Cardiac fibroblast (primary cell): Measurements from ENCODE around the gene TLX1.

Source experiments
- DNase-seq, 2 donors: peaks; one replicate each; pipeline versions ENCODE4 v3.0.0 to v3.0.0-alpha.2; 2010; ENCODE audit warnings: low read depth in 2 of 2
- H3K4me3 ChIP-seq, 2 donors: replicated peaks in 1 of 2; 1 replicate in 1 of 2; 2 replicates in 1 of 2; pipeline ENCODE4 v1.5.1; 2011; ENCODE audit warnings: low read depth in 2 of 2, low read length in 2 of 2, mild to moderate bottlenecking in 2 of 2, moderate library complexity in 1 of 2
- TF ChIP-seq, protein P1 (sequence below): IDR thresholded peaks from one replicate; pipeline ENCODE4 v1.5.1; 2011; ENCODE audit warnings: low read depth, mild to moderate bottlenecking, low read length, inconsistent platforms

TLX1 gene

DNA sequence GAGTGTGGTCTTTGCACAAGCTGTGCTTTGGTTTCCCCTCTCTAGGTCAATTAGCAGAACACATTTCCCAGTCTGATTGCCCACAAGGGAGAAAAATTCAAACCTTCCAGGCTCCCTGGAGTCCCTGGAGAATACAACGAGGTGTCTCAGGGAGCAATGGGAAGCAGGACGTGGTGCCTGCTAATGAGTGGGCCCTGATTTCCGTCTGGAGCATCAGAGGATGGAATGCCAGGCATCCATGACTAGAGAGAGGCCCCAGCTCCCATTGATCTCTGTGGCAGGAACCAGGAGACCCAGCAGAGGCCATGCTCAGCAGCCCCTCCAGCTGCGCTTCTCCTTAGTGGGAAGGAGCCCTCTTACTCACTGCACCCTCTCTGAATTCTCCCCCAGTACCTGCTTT, 33.2 kb upstream of the TLX1 start:
- no peak overlapping the region for H3K4me3 ChIP-seq
- TF ChIP-seq, protein P1, sequence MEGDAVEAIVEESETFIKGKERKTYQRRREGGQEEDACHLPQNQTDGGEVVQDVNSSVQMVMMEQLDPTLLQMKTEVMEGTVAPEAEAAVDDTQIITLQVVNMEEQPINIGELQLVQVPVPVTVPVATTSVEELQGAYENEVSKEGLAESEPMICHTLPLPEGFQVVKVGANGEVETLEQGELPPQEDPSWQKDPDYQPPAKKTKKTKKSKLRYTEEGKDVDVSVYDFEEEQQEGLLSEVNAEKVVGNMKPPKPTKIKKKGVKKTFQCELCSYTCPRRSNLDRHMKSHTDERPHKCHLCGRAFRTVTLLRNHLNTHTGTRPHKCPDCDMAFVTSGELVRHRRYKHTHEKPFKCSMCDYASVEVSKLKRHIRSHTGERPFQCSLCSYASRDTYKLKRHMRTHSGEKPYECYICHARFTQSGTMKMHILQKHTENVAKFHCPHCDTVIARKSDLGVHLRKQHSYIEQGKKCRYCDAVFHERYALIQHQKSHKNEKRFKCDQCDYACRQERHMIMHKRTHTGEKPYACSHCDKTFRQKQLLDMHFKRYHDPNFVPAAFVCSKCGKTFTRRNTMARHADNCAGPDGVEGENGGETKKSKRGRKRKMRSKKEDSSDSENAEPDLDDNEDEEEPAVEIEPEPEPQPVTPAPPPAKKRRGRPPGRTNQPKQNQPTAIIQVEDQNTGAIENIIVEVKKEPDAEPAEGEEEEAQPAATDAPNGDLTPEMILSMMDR, result no peak
- no peak for DNase-seq

GRCh38 chr10:101099901-101100300, 31.2 kb upstream of the TLX1 start:
- no peak overlapping the region for H3K4me3 ChIP-seq
- no peak for DNase-seq
- TF ChIP-seq, protein P1, result no peak

- H3K4me3 ChIP-seq, result no peak overlapping the region
- TF ChIP-seq, protein P1, result no peak
- DNase-seq, result no peak
These were observed 29.7 kb upstream of the TLX1 start for GRCh38 chr10:101101372-101101881.

DNA sequence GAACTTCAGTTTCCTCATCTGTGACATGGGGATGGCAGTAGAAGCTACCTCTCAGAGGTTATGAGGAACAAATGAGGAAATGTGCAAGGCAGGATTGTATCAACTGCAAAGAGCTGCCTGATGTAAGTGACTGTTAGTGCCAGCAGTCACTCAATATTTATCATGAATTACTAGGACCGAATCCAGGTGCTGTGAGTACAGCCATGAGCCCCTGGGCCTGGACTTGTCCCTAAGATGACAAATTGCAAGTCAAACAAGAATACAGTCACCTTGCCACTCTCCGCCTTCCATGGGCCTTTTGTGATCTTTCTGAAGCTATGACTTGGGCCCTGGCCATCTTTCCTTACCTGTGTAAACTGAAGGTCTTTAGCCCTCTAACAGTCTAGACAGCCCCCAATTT, 27.7 kb upstream of the TLX1 start:
- DNase-seq, result no peak
- H3K4me3 ChIP-seq, result no peak overlapping the region
- TF ChIP-seq, protein P1, result no peak

- TF ChIP-seq, protein P1, result no peak
- H3K4me3 ChIP-seq, result no peak overlapping the region
- DNase-seq, result no peak
These were observed 24.7 kb upstream of the TLX1 start for GRCh38 chr10:101106351-101106750.

DNA sequence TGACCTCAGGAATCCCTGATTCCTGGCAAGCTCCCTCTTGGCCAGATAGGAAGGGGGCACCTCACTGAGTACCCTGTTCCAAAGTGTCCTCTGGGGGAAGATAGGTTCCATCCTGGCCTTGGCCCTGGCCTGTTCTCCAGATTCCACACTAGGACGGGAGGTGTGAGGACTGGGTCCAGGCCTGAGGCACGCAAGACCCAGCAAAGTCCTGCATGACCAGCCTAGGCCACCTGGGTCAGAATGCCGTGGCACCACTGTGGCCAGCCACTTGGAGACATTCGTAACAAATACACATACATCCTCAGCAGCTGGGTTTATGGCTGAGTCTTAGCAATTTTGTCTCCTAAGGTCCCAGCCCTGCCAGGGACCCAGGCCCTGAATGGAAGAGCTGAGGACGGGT, 23.3 kb upstream of the TLX1 start:
- no peak for DNase-seq
- TF ChIP-seq, protein P1, result no peak

GRCh38 chr10:101110856-101111523, 20.1 kb upstream of the TLX1 start:
- DNase-seq, result no peak
- H3K4me3 ChIP-seq, result no peak overlapping the region
- TF ChIP-seq, protein P1, result no peak

More for the DNA sequence above, 23.3 kb upstream of the TLX1 start:
- no peak overlapping the region for H3K4me3 ChIP-seq
